H9 (cell line): ENCODE measurements around the gene GRIPAP1. TPM values are rescaled to one million over a fixed set of nuclear protein-coding genes. Genes with fewer than 3 reads are reported as not detected.

Experiments used
- DNase-seq: peaks from one replicate; pipeline ENCODE4 v3.0.0-alpha.2; 2017
- H2AFZ ChIP-seq: one replicate; pipeline ENCODE4 v1.6.1; 2013; ENCODE audit warnings: mild to moderate bottlenecking, low read length, control low read depth, moderate library complexity
- H2AK5ac ChIP-seq: 2 replicates; pipeline ENCODE4 v1.6.1; 2013; ENCODE audit warnings: low read length, control low read depth, mixed read lengths; ENCODE audit not compliant: insufficient read length
- H2BK120ac ChIP-seq: one replicate; pipeline ENCODE4 v1.6.1; 2013; ENCODE audit warnings: low read depth, mild to moderate bottlenecking, low read length, control low read depth, inconsistent platforms; ENCODE audit not compliant: poor library complexity, severe bottlenecking
- H2BK12ac ChIP-seq: 2 replicates; pipeline ENCODE4 v1.6.1; 2013; ENCODE audit warnings: low read length, control low read depth, mixed read lengths, low read depth; ENCODE audit not compliant: insufficient read length
- H2BK15ac ChIP-seq: 2 replicates; pipeline ENCODE4 v1.6.1; 2013; ENCODE audit warnings: low read depth, low read length, control low read depth
- H2BK20ac ChIP-seq: one replicate; pipeline ENCODE4 v1.6.1; 2013; ENCODE audit warnings: low read depth, mild to moderate bottlenecking, low read length, control low read depth, inconsistent platforms; ENCODE audit not compliant: poor library complexity, severe bottlenecking
- H2BK5ac ChIP-seq: 2 replicates; pipeline ENCODE4 v1.6.1; 2013; ENCODE audit warnings: low read length, control low read depth, mixed read lengths; ENCODE audit not compliant: insufficient read length
- H3K14ac ChIP-seq: 2 replicates; pipeline ENCODE4 v1.6.1; 2013; ENCODE audit warnings: low read length, control low read depth; ENCODE audit not compliant: insufficient read depth
- H3K18ac ChIP-seq: 2 replicates; pipeline ENCODE4 v1.6.1; 2013; ENCODE audit warnings: low read depth, mild to moderate bottlenecking, mixed read lengths, low read length, control low read depth; ENCODE audit not compliant: insufficient read length
- H3K23ac ChIP-seq: 2 replicates; pipeline ENCODE4 v1.6.1; 2013; ENCODE audit warnings: low read length, control low read depth, mixed read lengths, low read depth; ENCODE audit not compliant: insufficient read length
- H3K23me2 ChIP-seq: 2 replicates; pipeline ENCODE4 v1.6.1; 2013; ENCODE audit warnings: low read depth, mild to moderate bottlenecking, mixed read lengths, low read length, control low read depth; ENCODE audit not compliant: insufficient read length, poor library complexity, severe bottlenecking
- H3K27ac ChIP-seq: 2 replicates; pipeline ENCODE4 v1.5.1; 2013; ENCODE audit warnings: low read length, control low read depth, mixed read lengths, low read depth; ENCODE audit not compliant: insufficient read length
- H3K27me3 ChIP-seq: 2 replicates; pipeline ENCODE4 v1.6.1; 2013; ENCODE audit warnings: low read length, control low read depth, inconsistent platforms; ENCODE audit not compliant: insufficient read depth
- H3K4ac ChIP-seq: 2 replicates; pipeline ENCODE4 v1.6.1; 2013; ENCODE audit warnings: low read depth, mild to moderate bottlenecking, control low read depth, inconsistent platforms, low read length, moderate library complexity
- H3K4me1 ChIP-seq: 2 replicates; pipeline ENCODE4 v1.6.1; 2013; ENCODE audit warnings: low read length, control low read depth, inconsistent platforms; ENCODE audit not compliant: insufficient read depth
- H3K4me2 ChIP-seq: 2 replicates; pipeline ENCODE4 v1.6.1; 2013; ENCODE audit warnings: low read length, control low read depth, mixed read lengths; ENCODE audit not compliant: insufficient read length, insufficient read depth
- H3K56ac ChIP-seq: 2 replicates; pipeline ENCODE4 v1.6.1; 2013; ENCODE audit warnings: low read depth, mild to moderate bottlenecking, mixed read lengths, low read length, control low read depth; ENCODE audit not compliant: insufficient read length
- H3K79me1 ChIP-seq: 2 replicates; pipeline ENCODE4 v1.6.1; 2013; ENCODE audit warnings: low read depth, mild to moderate bottlenecking, moderate library complexity, low read length, control low read depth, inconsistent platforms; ENCODE audit not compliant: insufficient read depth, poor library complexity, severe bottlenecking
- H3K79me2 ChIP-seq: 2 replicates; pipeline ENCODE4 v1.6.1; 2013; ENCODE audit warnings: low read length, control low read depth, inconsistent platforms; ENCODE audit not compliant: insufficient read depth
- H3K9ac ChIP-seq: 2 replicates; pipeline ENCODE4 v1.6.1; 2013; ENCODE audit warnings: low read length, control low read depth, mixed read lengths; ENCODE audit not compliant: insufficient read length; ENCODE audit errors: extremely low read depth
- H3K9me3 ChIP-seq: one replicate; pipeline ENCODE4 v1.6.1; 2013; ENCODE audit warnings: low read depth, low read length, inconsistent platforms; ENCODE audit not compliant: control insufficient read depth
- H3T11ph ChIP-seq: one replicate; pipeline ENCODE4 v1.6.1; 2013; ENCODE audit warnings: mild to moderate bottlenecking, low read length, control low read depth, inconsistent platforms
- H4K20me1 ChIP-seq: one replicate; pipeline ENCODE4 v1.6.1; 2013; ENCODE audit not compliant: control insufficient read depth, insufficient read length, insufficient read depth
- H4K5ac ChIP-seq: 2 replicates; pipeline ENCODE4 v1.6.1; 2013; ENCODE audit warnings: low read depth, mild to moderate bottlenecking, mixed read lengths, low read length, control low read depth; ENCODE audit not compliant: insufficient read length
- H4K8ac ChIP-seq: replicated peaks from 2 replicates; pipeline ENCODE4 v1.6.1; 2013; ENCODE audit warnings: low read length, control low read depth, mixed read lengths, low read depth; ENCODE audit not compliant: insufficient read length
- H4K91ac ChIP-seq: 2 replicates; pipeline ENCODE4 v1.6.1; 2013; ENCODE audit warnings: low read depth, mild to moderate bottlenecking, moderate library complexity, mixed read lengths, low read length, control low read depth; ENCODE audit not compliant: insufficient read length
- H3K27ac Mint-ChIP-seq, 3 experiments: 2 replicates in 2 of 3; 3 replicates in 1 of 3; pipeline ENCODE4 v1.8.0; 2020 to 2021; ENCODE audit warnings: mixed read lengths in 3 of 3, mild to moderate bottlenecking in 1 of 3, moderate library complexity in 1 of 3
- H3K27me3 Mint-ChIP-seq: 2 replicates; pipeline ENCODE4 v1.8.0; 2021; ENCODE audit warnings: low read depth, mild to moderate bottlenecking, moderate library complexity, mixed read lengths
- H3K36me3 Mint-ChIP-seq, 3 experiments: 2 replicates in 2 of 3; 3 replicates in 1 of 3; pipeline ENCODE4 v1.8.0; 2020 to 2021; ENCODE audit warnings: low read depth in 3 of 3, mixed read lengths in 3 of 3; ENCODE audit not compliant: insufficient read depth in 1 of 3
- H3K4me1 Mint-ChIP-seq, 2 experiments: 2 replicates each; pipeline ENCODE4 v1.8.0; 2020; ENCODE audit warnings: mixed read lengths in 2 of 2
- H3K4me3 Mint-ChIP-seq, 2 experiments: 2 replicates in 1 of 2; 3 replicates in 1 of 2; pipeline ENCODE4 v1.8.0; 2020 to 2021; ENCODE audit warnings: mild to moderate bottlenecking in 2 of 2, mixed read lengths in 2 of 2, moderate library complexity in 1 of 2
- H3K9me3 Mint-ChIP-seq, 2 experiments: 2 replicates in 1 of 2; 3 replicates in 1 of 2; pipeline ENCODE4 v1.8.0; 2020; ENCODE audit warnings: mild to moderate bottlenecking in 2 of 2, mixed read lengths in 2 of 2, moderate library complexity in 1 of 2
- WGBS: extraction: QIAGEN DNeasy Blood & Tissue Kit; methylation state at CpG from one replicate; pipeline ENCODE4 v1.1.7; 2013; ENCODE audit warnings: missing lambda C conversion rate, low lambda C conversion rate, mixed read lengths; ENCODE audit not compliant: insufficient read length; ENCODE audit errors: extremely low coverage; 5-methylcytosine and 5-hydroxymethylcytosine counted together
- total RNA-seq: library from RNA; stranded (reverse); gene quantifications from 2 replicates; pipeline ENCODE4 v1.2.1, GENCODE V29; 2021
- TF ChIP-seq, protein P1 (sequence below): fragments of 200-600 bp; sonication (generic); conservative IDR thresholded peaks from 3 replicates; pipeline ENCODE4 v1.8.0; 2021; ENCODE audit warnings: antibody characterized with exemption, mild to moderate bottlenecking

The GRIPAP1 gene
- total RNA-seq, 1 experiment from 2014 or later = 71.8 TPM

GRCh38 chrX:48924270-48924669, 77.8 kb downstream of the GRIPAP1 start:
- H3K4me1 Mint-ChIP-seq = peaks cover 42 to 55% of the 10 kb centered on the region in 2 experiments
- no peaks in the 10 kb centered on the region for H3K27me3 ChIP-seq
- no peak overlapping the region for H4K8ac ChIP-seq
- no peak overlapping the region for H3K9ac ChIP-seq
- WGBS = no CpG with 5 or more reads among the region's 5 CpGs
- H3K4me3 Mint-ChIP-seq = no peak overlapping the region
- H3K9me3 Mint-ChIP-seq = peaks cover 69 to 85% of the 10 kb centered on the region in 2 experiments
- no peak for DNase-seq
- peak overlapping the region; percentile 76 to 82 (median 77) for H3K27ac Mint-ChIP-seq
- H4K91ac ChIP-seq = no peak overlapping the region
- H2BK15ac ChIP-seq = peak overlapping the region; percentile 84; the same call in 1 of the 2 replicates
- H2BK5ac ChIP-seq = peak overlapping the region; percentile 87
- peaks cover 3% of the 10 kb centered on the region for H3K79me1 ChIP-seq
- no peak overlapping the region for H2BK12ac ChIP-seq
- no peak overlapping the region for H4K5ac ChIP-seq
- H3K14ac ChIP-seq = no peak overlapping the region
- peaks cover 23% of the 10 kb centered on the region; the same call in 1 of the 2 replicates for H3K4me1 ChIP-seq
- no peak overlapping the region for H3T11ph ChIP-seq
- no peak overlapping the region for H2AFZ ChIP-seq
- H2BK20ac ChIP-seq = no peak overlapping the region
- H3K27me3 Mint-ChIP-seq = no peaks in the 10 kb centered on the region
- no peak overlapping the region for H3K18ac ChIP-seq
- H3K4ac ChIP-seq = no peak overlapping the region
- no peak overlapping the region for H3K27ac ChIP-seq
- TF ChIP-seq, protein P1, sequence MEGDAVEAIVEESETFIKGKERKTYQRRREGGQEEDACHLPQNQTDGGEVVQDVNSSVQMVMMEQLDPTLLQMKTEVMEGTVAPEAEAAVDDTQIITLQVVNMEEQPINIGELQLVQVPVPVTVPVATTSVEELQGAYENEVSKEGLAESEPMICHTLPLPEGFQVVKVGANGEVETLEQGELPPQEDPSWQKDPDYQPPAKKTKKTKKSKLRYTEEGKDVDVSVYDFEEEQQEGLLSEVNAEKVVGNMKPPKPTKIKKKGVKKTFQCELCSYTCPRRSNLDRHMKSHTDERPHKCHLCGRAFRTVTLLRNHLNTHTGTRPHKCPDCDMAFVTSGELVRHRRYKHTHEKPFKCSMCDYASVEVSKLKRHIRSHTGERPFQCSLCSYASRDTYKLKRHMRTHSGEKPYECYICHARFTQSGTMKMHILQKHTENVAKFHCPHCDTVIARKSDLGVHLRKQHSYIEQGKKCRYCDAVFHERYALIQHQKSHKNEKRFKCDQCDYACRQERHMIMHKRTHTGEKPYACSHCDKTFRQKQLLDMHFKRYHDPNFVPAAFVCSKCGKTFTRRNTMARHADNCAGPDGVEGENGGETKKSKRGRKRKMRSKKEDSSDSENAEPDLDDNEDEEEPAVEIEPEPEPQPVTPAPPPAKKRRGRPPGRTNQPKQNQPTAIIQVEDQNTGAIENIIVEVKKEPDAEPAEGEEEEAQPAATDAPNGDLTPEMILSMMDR = no peak
- peaks cover 10% of the 10 kb centered on the region; the same call in 1 of the 2 replicates for H3K79me2 ChIP-seq
- no peak overlapping the region for H3K56ac ChIP-seq
- H3K9me3 ChIP-seq = no peaks in the 10 kb centered on the region
- no peak overlapping the region for H2AK5ac ChIP-seq
- H2BK120ac ChIP-seq = no peak overlapping the region
- H3K23ac ChIP-seq = no peak overlapping the region
- H4K20me1 ChIP-seq = no peaks in the 10 kb centered on the region
- peaks cover 27 to 50% (median 37%) of the 10 kb centered on the region in 3 experiments for H3K36me3 Mint-ChIP-seq
- H3K4me2 ChIP-seq = no peak overlapping the region
- H3K23me2 ChIP-seq = peaks cover 4% of the 10 kb centered on the region
